Stimulated activated CD8-positive, alpha-beta memory T cell treated with anti-CD3 and anti-CD28 coated beads, Interleukin-4, amount 100 ng/mL, for 24 hours (primary cell): ENCODE data around the gene GPATCH2.
"Not testable (repeated sequence)": the region's sequence is repeated elsewhere in the genome, so short reads cannot be mapped to it uniquely, and the experiment has no call there.

Experiments
- DNase-seq: peaks from one replicate; pipeline ENCODE4 v3.0.0-alpha.2; 2020; ENCODE audit warnings: low read depth

Gene GPATCH2

DNA sequence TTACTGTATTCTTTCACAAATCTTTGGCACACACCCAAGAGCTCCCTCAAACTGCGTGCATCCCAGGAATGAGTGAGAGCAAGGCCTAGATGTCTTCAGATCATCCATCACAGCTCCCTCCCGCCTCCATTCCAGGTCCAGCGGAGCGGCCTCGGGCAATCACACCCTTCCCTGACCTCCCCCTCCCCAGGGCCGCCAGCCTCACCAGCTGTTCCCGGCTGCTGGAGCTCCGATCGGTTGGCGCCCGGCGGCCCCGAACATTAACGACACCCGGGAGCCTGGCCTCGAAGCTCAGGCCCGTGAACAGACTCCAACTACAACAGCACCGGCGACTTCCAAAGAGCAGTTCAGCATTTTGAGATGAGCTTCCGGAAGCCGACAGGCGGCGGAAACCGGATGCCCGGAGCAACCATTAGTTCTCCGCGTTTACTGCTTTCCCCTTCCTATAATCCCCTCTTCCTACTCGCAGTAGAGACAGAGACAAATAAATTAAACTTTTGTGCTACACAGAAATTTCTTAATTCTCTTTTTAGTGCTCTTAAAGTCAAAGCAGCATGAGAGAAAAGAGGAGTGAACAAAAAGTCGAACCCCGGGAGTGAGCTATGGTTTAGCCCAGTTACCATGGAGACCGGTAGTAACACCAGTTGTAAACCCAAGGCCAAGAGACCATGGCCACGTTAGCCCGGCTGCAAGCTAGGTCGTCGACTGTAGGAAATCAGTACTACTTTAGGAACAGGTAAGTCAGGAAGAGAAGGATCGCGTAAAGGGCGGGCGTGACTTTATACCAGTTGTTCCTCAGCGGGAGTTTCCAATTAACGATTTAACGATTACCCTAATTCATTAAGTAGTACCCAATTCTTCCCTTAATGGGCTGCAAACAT is at the start of gene GPATCH2, which contains the start of gene SPATA17:
TSS of gene GPATCH2 (minus strand) at position 380 of the 881 bp plus-strand sequence. CDS start at position 261, 119 bp downstream.
TSS of gene SPATA17 (plus strand) at position 634 of the 881 bp plus-strand sequence. CDS start at position 669, 35 bp downstream.
- peak; percentile 60 for DNase-seq

DNA sequence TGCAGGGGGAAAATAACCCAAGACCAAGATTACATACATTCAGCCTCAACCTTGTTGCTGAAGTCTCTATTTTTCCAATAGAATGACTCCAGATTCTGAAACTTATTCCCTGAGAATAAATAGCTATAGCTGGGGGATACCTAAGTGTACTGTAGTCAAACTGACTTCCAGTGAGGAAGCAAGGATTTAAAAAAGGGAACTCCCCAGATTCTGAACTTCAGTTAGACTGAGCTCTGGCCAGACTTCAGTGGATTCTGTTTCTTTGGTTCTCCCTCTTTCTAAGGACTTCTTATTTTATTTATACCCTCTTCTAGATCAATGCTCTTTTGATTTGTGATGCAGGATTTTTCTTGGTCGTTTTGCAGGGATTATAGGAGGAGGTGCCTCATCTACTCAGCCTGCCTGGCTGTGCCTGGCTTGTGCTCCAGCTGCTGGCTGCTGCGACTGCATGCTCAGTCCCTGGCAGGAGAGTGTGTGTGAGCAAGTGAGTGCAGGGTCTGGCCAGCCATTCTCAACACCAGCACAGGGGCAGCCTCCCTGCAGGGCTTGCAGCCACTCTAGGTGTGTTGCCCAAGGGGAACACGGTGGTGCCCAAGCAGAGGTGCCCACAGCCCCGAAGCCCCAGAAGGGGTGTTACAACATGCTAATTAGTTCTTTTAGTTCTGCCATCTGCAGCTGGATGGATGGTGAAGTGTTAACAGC is 43.3 kb upstream of the GPATCH2 start:
- no peak for DNase-seq

DNA sequence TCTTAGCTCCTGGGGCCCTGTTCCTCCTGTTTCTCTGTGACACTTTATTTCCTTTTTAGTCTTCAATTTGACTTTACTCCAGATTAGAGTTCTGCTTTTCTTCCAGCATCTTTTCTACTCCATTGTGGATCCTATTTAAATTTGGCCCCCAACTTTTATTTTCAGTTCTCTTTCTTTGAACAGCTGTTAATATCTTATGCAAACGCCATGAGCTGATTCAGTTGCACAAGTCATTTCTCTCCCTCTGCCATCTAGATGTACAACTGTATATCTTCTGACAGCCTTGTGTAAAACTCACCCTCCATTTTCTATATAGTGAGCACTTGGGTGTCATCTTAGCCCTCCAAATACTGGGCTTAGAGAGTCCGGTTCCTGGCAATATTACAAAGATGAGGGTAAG is 42.5 kb upstream of the GPATCH2 start:
- no peak for DNase-seq

DNA sequence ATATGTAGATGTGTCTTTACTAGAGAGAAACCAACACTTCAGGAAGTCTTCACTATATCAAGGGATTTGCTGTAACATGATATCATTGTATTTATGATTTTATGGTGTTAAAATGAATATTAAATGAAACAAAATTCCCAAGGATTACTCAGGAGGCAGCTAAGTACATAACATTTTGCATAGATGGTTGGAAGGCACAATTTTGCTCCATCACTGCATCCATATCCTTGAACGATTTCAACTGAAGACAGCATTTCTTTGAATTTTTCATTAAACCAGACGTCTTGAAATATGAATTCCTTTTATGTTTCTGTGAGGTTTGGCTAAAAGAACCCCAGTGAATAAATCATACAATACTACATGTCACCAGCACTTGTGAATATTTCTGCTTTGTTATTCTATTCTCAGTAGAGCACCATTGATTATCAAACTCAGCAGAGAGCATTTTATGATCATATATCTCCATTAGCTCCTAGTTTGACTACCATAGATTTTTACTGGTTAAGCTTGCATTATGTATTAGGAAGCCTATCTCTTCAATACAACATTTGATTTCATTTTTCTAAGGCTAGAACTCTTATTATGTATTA is 37.6 kb upstream of the GPATCH2 start:
- DNase-seq = no peak

DNA sequence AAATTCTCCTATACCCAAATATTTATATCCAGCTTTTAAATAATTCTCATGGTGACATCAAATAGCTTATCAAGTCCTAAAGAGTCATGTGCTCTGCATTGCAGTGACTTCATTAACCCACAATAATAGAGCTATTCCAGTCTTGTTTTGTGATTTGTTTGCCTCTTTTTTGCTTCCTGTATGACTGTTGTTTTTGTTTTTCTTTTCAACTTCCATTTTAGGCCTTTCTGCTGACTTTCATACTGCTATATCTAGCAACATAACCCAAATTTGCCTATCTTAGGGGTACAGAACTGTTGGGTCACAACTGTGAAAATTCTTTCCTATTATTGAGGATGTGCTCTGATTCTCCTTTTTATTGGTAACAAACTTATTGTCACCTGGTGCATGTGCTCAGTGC is 30.5 kb upstream of the GPATCH2 start:
- DNase-seq = no peak

DNA sequence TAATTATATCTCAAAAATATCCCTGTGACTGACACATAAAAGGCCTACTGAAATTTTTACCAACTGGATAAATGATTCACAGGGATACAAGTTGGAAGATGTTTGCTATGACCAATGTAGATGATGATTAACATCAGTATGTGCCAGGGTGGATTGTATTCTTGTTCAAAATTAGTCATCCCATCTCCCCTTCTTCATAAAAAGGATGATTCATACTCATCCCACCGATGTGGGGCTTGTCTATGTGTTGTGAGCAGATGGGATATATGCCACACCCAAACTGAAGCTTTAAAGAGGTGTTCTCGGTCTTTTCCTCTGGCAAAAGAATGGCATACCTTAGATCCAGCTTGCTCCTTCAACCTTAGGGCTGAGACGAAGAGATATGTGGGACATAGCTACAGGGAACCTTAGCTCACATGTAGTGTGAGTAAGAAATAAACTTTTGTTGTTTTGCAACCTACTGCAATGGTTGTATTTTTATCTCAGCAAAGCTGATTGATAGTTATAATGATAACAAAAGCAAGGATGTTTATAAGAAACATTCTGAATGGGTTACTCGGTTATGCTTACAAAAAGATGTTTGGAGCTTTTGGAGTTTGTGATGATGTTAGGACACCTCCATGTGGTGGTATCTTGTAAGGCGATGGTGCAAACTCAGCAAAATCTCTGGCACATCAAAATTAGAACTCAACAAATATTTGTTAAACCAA is 29.6 kb upstream of the GPATCH2 start:
- no peak for DNase-seq

DNA sequence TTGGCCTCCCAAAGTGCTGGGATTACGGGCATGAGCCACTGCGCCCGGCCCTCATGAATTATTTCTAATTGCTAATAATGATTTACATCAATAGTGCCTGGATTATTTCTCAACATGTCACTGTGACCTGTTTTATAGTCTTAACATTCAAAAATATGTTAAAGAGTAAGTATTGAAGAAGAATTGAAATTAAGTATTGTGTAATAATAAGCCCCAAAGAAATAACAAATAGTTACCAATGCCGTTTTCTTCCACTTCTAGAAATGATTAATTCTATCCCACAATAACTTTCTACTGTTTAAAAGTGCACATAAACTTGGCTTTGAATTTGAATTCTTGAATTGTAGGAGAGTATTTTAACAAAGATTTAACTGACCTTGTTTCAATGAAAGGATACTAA is 19.8 kb upstream of the GPATCH2 start:
- no peak for DNase-seq

DNA sequence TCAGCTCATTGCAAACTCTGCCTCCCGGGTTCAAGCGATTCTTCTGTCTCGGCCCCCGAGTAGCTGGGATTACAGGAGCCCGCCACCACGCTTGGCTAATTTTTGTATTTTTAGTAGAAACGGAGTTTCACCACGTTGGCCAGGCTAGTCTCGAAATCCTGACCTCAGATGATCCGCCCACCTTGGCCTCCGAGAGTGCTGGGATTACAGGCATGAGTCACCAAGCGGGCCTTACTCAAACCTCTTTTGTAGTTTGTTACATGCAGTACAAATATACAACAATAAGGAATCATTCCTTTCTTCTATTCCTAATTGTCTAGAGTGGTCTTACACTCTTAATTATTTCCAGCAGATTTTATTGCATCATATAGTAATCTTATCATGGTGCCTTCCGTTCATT is 16.9 kb upstream of the GPATCH2 start:
- DNase-seq = no peak

DNA sequence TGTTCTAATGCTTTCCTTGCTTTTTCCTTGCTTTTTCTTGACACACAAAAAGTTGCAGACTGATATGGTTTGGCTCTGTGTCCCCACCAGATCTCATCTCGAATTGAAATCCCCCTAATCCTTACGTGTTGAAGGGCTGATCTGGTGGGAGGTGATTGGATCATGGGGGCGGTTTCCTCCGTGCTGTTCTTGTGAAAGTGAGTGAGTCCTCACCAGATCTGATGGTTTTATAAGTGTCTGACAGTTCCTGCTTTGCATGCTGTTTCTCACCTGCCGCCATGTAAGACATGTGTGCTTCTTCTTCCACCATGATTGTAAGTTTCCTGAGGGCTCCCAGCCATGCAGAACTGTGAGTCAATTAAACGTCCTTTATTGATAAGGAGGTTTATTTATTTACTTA is 11.6 kb upstream of the GPATCH2 start:
- DNase-seq = no peak

DNA sequence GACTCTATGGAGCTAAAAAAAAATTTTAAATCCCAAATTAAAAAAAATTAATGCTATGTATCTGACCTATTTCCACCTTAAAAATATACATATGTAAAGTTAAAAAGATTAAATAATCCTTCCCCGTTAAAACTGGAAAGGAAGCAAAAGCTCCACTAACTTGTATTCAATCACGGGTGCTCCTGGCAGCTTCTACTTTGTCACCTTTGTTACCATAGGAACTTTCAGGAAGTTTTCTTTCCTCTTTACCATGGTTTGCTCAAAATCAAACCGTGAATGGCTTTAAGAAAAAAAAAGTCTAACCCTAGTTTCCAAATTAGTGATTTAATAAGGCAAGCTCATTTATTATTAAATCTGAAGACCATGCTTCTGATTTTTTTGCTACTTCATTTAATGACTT is 3.5 kb downstream of the GPATCH2 start:
- DNase-seq = no peak

DNA sequence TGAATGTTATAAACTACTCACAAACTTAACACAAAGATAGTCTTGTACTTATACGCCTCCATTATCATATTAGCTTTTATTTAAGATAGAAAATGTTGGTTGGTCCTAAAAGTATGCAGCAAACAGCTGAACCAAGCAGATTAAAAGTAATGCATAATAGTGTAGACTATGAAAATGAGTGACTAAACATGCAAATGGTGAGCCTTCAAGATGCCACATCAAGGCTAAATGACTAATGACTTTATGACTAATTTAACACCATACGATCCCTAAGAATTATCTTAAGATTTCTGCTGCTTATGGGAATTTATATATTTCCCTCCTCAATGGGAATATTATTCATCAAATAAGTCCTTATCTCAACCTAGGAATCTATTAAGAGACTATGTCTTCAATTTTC is 4.6 kb downstream of the GPATCH2 start:
- no peak for DNase-seq

DNA sequence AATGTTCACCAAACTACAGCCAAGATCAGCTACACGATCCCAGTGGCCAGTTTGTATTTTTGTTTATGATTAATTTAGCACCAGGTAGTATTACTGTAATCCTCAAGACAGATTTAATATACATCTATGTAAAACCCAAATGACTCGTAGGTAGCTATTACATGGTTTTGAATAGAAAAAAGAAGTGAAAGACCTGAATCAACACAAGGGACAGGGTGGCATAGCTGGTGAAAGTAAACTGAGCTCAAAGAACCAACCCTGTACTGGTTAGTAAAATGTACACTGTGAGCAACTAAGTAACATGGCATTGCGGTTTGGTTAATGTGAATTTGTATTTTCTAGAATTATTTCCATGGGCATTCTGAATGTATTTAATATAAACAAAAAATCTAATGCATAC is 8.8 kb downstream of the GPATCH2 start:
- DNase-seq = no peak

DNA sequence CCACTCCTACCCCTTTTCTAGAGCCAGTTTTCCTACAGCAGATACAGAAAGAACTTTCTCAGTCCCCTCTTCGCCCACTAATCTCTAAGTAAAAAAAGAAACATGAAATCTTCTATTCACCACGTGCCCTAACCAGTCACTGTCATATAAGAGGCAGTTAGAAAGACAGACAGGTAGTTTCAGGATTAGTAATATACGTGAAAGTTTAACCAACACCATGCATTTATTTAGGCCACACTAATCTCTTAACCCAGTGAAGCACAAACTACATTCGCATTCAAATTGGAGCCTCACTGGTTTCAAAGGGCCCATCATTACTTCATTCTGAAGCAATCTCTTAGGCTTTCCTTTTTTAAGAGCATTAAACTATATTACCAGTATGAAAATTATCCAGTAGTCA is 10.1 kb downstream of the GPATCH2 start:
- DNase-seq = no peak

DNA sequence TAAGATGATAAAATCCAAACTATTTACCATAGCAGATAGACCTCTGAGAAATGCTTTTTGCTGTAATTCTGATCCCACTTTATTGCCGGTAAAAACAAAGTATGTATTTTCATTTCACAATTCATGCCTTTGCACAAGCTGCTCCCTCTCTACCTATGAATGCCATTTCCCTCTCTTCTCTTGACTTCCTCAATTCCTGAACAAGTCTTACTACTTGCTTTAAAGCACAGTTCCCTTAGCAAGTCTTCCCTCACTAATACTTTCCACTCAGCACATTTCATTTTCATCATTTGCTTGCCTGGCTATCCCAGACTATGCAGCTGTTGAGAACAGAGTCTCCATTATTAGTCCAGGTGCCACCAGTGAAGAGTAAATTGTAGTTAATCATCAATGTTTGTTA is 13.8 kb downstream of the GPATCH2 start:
- no peak for DNase-seq

DNA sequence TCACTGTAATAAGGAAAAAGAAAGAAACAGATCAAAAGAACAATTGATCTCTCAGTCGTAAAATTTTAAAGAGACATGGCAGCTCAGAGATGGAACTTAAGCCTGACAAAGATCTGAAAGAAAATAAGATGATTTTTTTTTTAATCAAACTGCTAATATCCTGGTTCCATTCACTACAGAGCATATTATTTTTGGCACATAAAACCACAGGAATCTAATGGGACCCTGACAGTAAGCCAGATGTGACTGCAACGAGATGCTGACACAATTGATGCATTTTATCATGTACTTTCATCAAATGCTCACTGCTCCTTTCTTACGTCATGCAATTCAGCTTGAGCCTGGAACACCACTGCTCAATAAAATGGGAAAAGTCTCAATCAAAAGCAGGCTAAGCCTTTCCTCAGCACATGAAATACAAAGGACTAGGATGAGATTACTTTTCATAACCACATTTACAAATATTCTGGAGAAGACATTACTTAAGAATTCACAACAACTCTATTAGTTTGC is 16.6 kb downstream of the GPATCH2 start:
- no peak for DNase-seq

DNA sequence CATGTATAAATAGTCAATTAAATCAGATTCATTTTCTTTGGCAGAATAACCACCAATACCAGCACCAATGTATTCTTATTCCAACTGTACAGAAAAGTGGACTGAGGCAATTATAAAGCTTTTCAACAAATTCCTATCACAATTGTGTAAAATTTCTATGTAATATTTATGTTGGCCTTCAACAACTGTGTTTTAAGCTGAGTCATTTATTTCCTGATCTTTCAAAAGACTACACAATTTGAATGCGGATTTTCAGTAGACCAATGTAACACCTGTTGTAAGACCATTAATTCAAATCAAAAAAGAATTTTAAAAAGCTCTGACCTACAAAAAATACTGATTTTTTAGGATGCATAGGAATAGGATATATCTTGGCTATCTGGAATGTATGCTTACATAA is 25.5 kb downstream of the GPATCH2 start:
- no peak for DNase-seq

DNA sequence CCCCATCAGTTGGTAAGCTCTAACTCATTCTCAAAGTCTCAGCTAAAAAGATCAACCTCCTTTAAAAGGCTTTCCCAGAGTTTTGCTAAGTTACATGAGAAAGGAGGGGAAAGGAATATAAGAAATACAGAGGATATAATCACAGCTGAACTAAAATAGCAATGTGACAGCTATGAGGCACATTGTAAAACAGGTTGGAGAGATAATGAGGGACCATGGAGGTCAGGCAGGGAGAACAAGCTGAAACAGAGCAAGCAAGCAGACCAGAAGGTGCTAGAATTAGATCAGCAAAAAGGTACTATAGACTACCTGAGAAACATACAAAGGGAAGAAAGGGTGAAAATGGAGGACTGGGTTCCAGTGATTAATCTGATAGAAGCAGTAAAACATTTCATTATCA is 28.5 kb downstream of the GPATCH2 start:
- DNase-seq = no peak

DNA sequence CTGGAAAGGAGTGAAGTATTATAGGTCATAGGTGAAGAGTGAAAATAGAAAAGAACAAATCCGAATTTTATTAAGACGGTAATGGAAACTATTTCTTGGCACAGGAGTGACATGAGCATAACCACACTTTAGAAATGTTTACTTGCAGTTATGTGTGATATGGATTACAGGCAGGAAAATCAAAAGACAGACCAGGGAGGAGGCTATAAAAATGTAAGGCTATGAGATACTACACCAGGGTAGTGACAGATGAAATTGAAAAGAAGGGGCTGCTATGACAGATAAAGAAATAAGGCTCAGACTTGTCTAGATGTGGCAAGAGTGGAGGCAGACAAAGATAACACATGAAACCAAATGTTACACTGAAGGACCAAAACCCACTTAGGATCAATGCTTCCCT is 31.7 kb downstream of the GPATCH2 start:
- no peak for DNase-seq

DNA sequence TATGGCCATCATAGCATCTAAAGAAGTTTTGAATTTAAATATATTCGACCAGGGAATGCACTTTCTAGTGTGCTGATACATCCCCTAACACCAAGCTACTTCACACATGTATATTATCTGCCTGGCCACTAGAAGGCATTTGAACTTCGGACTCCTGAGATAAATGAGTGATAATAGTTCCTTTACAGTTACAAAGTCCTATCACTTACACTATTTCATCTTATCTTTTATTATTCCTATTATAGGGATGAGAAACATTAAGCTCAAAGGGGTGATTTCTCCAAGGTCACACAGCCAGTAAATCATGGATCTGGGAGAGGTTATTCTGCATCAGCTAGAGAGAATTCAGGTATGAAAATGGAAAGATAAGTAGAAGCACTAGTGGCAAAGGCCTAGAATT is 40.3 kb downstream of the GPATCH2 start:
- DNase-seq = no peak

DNA sequence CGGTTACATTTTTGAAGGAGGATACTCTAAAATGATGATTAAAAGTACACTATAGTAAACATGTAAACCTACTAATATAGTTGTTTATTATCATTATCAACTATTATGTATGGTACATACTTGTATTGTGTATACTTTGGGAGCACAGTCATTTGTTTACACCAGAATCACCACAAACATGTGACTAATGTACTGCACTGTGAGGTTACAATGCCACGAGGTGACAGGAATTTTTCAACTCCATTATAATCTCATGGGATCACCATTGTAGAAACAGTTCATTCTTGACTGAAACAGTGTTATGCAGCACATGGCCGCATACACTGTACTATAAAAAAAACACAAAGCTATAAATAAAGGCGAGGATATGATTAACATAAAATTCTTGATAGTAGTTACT is 44.3 kb downstream of the GPATCH2 start:
- DNase-seq = no peak

DNA sequence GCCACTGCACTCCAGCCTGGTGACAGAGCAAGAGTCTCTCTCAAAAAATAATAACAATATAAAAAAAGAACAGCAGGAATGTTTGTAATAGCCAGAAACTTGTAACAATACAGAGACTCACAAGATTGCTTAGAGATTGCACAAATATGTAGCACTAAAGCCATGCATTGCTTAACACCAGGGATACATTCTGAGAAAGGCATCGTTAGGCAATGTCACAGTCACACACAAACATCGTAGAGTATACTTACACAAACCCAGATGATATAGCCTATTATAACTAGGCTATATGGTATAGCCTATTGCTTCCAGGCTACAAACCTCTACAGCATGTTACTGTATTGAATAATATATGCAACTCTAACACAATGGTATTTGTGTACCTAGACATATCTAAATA is 45.3 kb downstream of the GPATCH2 start:
- no peak for DNase-seq

DNA sequence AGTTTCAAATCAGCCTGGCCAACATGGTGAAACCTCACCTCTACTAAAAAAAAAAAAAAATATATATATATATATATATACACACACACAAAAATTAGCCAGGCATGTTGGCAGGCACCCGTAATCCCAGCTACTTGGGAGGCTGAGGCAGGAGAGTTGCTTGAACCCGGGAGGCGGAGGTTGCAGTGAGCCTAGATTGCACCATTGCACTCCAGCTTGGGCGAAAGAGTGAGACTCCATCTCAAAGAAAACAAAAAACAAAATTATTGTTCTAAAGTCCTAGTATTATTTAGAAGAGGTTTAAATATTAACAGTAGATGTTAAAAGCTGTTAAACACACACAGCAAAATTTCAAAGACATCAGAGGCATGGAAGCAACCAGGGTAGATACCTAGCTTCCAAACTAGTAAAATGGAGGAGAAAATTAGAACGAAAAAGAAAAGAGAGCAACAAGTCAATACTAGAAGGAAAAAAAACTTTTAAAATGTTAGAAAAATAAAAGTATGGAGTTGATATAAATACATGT is 46.5 kb downstream of the GPATCH2 start:
- DNase-seq = not testable (repeated sequence)
